HG02642 (cell line): Measurements from ENCODE around the gene ERN2.
A peak's percentile ranks its signal among the peaks of the same experiment; 100 is the strongest.

Experiments used
- ATAC-seq: cut with Tn5 transposase; IDR thresholded peaks from one replicate; pipeline ENCODE4 v1.9.1; 2021; ENCODE audit warnings: mild to moderate bottlenecking; ENCODE audit not compliant: unreplicated experiment, poor library complexity

ERN2 gene

DNA sequence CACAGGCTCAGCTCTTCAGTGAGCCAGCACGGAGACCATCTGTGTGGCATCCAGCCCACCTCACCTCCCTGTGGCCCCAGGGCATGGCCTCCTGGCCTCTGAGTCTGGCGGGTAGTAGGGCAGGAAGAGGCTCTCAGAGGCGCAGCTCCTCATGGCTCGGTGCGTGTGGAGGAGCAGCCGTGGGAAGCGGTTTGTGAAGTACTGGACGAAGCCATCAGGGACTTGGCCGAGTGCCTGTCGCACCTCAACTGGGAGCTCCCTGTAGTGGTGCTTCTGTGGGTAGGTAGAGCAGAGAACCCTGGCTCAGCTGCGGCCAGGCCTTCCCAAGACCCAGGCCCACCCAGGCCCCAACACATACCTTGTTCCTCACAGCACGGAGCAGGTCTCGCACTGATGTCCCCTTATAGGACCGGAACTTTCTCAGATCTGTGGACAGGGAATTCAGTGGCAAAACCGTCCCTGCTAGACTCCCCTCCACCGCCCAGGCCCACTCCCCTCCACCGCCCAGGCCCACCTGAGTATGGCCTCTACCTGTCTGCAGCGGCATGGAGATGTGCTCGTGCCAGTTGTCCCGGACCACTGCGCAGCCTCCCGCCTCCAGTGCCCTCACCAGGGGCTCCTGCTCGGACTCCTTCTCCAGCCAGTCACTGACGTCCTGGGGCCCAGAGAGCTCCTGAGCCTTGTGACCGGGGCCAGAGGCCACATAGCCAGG, 22.1 kb downstream of the ERN2 start:
- no peak for ATAC-seq

DNA sequence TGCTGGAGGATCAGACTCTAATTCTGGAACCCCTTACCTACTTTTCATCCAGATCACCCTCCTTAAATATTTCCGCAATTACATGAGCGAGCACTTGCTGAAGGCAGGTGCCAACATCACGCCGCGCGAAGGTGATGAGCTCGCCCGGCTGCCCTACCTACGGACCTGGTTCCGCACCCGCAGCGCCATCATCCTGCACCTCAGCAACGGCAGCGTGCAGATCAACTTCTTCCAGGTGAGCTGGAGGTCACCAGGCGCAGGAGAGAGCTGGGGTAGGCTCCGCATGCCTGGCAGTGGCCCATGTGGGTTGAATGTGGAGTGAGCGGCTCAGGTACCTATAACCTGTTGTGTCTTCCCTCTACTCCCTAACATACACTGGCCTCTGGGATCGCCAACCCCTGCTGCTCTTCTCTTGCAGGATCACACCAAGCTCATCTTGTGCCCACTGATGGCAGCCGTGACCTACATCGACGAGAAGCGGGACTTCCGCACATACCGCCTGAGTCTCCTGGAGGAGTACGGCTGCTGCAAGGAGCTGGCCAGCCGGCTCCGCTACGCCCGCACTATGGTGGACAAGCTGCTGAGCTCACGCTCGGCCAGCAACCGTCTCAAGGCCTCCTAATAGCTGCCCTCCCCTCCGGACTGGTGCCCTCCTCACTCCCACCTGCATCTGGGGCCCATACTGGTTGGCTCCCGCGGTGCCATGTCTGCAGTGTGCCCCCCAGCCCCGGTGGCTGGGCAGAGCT, 23.4 kb downstream of the ERN2 start:
- ATAC-seq, result no peak

DNA sequence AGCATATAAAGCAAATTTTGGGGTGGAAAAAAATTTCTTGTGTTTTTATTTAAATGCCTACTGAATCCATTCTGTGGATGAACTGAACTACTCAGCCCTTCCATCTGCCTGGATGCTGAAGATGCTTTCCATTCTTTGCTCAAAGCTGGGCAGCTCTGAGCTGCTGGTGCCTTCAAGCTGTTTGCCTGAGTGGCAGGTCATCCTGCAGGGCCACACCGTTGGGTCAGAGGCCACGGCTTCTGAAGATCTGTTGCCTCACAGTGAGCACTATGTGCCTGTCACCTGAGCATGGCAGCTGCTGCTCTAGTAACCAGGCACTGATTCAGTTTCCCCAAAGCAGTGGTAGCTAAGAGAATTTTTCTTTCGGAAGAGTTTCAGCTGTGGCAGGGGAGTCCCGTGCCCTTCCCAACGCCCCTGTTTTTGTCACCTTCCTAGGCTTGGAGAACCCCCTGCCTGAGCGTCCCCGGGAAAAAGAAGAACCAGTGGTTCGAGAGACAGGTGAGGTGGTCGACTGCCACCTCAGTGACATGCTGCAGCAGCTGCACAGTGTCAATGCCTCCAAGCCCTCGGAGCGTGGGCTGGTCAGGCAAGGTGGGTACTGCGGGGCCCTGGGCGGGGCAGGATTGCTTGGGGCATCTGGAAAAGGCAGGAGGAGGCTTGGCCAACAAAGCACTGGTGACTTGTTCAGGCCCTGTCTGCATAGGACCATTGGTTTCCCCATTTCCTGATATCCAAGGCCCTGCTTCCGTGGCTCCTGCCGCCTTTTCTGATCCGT, 25.8 kb downstream of the ERN2 start:
- ATAC-seq, result no peak

DNA sequence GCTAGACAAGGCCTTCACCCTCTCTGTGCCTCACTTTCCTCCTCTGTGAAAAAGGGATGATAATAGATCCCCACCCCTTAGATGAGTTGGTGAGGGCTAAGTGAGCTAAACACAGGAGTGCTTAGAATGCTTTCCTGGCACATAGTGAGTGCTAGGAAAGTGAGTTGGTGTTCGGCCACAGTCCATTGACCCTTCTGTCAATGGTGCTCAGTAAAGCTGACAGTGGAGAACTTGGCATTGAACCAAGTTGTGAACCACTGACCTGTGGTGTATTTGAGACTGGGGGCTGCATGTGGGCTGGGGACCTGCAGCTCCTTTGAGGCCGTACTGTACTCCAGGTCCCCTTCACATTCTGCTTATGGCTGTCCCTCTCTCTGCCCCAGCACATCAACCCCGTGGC, 29.5 kb downstream of the ERN2 start:
- ATAC-seq, result no peak

DNA sequence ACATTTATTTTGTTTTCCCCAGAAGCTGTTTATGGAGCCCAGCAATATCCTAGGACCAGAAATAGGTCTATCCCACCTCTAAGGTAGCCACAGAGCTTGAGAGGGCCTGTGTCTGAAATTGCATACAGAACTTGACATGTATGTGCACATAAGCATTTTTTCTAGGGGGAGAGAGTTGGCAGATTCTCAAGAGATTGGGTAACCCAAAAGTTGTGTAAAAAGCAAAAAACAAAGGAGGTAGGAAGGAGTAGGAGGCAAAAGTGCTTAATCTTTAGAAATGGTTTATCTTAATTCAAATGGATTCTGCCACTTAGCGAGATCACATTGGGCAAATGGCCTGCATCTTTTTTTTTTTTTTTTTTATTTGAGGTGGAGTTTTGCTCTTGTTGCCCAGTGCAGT, 30.8 kb downstream of the ERN2 start:
- no peak for ATAC-seq

DNA sequence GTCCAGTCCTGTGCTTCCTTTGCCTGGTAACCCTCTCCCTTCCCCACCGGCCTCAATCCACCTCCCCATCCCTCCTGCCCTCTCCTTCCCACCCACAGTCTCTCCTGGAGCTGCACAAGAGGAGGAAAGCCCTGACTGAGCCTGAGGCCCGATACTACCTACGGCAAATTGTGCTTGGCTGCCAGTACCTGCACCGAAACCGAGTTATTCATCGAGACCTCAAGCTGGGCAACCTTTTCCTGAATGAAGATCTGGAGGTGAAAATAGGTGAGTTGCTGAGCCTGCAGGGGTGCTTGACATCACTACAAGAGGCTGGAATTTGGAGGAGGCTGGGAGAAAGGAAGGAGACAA, 33.1 kb downstream of the ERN2 start:
- no peak for ATAC-seq

DNA sequence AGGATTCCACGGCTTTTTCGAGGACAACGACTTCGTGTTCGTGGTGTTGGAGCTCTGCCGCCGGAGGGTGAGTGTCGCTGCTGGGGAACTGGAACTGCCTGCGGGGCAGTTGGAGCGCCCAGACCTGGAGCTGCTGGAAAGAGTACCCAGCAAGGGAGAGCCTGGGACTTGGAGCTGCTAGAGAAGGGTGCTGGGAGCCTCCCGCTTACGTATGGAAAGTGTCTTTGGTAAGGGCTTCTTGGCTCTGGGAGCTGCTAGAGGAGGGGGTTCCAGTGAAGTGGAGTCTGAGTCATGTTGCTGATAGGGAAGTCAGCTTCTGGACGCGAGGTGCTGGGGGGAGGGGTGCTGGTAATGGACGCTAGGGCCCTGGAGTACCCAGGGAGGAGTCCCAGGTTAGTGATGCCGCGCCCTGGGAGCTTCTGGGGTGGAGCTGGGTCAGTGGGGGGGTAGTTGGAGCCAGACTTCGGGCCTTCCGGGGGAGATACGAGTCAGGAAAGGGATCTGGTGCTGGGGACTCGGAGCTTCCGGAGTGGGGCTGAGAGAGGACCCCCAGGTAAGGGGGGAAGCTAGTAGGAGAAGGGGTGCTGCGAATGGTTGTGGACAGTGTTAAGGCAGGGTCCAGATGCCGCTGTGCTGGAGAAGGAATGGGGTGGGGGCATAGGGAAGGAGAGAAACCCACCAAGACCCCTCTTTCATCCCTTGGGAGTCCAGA, 33.6 kb downstream of the ERN2 start:
- peak; percentile 10 for ATAC-seq

DNA sequence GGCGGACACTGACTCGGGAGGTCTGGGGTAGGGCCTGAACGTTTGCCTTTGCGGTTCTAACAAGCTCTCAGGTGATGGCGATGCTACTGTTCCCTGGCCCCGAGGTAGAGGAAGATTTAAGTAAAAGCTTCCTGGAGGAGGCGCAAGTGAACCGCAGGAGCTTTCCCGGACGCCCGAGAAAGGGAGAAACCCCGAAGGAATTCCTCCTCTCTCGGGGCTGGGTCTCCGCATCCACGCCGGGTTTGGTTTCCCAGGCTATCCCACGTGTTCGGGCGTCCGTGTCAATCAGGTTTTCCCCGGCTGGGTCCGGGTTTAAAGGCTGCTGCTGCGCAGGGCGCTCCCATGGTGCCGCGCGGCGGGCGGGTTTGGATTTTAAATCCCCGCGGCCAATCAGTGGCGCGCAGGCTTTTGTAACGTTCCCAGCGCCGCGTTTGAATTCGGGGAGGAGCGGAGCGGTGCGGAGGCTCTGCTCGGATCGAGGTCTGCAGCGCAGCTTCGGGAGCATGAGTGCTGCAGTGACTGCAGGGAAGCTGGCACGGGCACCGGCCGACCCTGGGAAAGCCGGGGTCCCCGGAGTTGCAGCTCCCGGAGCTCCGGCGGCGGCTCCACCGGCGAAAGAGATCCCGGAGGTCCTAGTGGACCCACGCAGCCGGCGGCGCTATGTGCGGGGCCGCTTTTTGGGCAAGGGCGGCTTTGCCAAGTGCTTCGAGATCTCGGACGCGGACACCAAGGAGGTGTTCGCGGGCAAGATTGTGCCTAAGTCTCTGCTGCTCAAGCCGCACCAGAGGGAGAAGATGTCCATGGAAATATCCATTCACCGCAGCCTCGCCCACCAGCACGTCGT, 34.4 kb downstream of the ERN2 start, which contains the start of gene PLK1:
TSS of gene PLK1 (plus strand) at position 460 of the 844 bp plus-strand sequence. CDS start at position 504, 44 bp downstream.
- peak; percentile 88 for ATAC-seq

DNA sequence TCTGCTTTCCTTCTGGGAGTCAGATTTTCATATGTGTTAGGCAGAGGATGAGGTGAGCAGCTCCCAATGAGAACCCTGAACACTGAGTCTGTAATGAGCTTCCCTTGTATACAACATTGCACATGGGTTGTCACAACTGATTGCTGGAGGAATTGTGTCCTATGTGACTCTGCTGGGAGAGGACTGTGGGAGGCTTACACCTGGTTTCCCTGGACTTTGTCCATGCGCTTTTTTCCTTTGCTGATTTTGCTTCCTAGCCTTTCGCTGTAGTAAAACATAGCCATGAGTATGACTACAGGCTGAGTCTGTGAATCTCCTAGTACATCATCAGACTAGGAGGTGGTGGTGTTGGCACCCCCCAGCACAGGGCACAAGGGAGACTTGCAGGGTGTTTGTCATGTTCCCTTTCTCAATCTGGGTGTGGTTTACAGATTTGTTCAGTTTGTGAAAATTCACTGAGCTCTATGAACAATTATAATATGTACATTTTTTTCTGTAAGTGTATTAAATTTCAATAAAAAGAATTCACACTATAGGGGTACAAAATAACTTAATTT, 36.0 kb downstream of the ERN2 start:
- ATAC-seq, result no peak

DNA sequence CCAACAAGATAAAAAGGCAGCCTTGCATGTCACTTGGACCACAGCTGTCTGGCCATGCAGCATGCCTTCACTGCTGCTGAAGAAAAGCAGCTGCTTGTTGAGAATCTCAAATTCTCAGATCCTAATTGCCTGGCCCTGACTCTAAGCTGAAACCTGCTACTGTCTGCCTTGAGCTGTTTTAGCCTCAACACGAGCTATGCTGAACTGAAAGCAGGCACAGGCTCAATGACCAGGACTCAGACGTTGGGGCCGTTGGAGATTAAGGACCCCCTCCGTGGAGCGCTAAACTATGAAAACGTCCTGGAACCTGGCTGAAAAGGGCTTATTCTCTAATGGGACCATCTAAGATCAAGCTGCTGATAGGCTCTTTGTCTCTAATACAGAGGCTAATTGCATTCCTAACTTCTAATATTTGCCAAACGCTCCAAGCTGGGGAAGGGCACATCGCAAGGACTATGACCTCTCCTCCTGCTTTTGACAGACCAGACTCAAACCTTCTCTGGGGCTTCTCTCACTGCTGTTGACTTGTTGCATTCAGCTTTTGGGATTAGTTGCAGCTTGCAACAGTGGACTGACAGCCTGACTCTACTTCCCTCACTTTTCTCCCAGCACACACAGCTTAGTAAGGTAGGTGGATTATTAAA, 38.9 kb downstream of the ERN2 start:
- ATAC-seq, result no peak

DNA sequence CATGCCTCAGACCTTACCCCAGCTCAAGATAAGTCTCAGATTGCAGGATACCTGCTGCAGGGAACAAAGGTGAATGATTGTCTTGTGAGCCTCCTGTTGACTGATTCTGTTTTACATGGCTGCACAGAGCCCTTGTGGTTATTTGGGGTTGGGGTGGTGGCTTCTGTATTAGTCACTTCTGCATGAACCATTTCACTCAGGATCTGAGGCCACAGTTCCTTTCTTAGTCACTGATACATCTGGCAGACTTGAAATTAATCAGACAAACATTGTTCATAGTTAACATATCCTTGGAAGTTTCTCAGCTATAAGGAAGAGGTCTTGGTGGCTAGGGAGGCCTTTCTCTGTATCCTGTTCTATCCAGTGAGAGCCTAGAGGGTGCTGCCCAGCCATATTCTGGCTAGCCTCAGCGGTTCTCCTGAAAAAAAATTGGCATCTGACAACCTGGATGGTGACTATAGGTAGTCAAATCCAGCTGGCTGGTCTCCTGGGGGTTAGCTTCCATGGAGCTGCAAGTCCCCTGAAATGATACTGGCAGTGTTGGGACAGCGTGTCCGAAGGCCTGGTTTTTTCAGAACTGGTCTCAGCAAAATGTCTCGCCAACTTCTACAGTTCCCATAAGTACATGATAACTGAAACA, 42.8 kb downstream of the ERN2 start:
- ATAC-seq, result peak; percentile 93

DNA sequence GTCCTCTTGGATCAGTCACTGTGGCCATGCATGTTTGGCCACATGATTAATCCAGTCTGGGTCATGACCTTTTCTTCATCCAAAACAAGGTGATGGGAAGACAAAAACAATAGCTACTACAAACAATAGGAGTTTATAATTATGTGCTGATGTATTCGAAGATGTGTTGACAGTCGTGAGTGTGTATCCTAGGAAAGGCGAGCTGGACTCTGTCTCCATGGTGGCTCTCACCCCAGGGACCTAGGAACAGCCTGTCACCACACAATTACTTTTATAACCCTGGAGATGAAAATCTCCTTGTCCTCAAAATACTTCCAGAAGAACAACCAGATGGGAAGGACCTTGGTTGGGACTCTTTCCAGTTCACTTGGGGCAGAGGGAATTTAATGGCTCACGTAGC, 44.1 kb downstream of the ERN2 start:
- no peak for ATAC-seq

DNA sequence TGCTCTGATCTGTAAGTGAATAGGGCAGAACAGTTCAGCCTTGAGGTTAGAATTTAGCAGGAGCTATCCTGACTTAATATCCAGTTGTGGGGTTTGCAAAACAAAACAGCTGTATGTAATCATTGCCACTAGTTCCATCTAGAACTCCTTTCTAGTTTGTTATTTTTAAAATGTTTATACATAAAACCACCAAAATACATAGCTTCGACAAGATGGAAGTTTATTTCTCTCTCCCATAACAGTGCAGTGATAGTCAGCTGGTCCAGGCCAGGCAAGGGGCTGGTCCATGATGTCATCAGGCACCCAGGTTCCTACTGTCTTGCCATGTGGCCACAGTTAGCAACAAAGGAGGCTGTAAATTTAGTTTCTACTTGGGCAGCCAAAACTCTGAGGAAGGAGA, 44.8 kb downstream of the ERN2 start:
- no peak for ATAC-seq

DNA sequence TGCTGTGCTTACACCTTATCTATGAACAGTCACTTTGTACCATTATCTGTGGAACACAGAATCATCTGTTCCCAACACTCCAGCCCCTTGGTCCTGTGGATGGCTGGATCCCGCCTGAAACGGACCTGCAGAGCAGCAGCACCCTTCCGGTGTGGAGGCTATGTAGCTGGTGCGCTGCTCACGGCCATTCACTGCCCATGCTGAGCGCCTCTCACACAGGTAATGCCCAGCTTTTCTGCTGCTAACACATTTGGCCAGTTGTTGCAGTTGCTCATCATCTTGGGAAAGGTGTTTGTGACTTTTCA, 45.7 kb downstream of the ERN2 start:
- no peak for ATAC-seq

DNA sequence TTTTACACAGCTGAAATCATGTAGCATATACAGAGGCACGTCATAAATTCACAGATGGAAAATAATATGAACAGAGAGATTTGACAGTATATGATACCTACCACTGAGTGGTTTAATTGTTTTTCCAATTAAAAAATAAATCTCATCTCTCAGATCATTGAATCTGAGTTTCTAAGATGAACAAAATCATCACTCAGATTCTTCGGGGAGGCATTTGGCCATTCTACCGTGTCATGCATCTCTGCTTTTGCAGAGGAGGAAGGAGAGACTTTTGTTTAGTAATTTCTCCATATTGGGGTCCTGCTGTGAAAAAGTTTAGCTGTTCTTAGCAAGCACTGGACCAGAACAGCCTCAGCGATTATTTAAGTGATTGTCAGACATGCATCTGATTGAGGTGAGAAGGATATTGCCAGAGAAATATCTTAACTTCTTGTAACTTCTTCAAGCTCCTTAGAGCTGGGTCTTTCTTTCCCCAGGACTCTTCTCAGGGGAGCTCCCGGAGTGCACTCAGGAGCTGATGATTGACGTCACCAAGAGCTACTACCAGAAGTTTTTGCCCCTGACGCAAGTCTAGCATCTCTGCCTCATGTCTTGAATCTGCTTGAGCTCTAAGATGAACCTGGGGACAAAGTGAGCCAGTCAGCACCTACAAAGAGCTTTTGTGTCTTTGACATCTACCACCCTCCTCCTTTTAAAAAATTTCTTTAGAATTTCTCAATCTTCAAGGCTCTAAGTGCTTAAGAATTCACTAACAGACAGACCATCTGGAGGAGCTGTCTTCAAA, 46.3 kb downstream of the ERN2 start:
- no peak for ATAC-seq

DNA sequence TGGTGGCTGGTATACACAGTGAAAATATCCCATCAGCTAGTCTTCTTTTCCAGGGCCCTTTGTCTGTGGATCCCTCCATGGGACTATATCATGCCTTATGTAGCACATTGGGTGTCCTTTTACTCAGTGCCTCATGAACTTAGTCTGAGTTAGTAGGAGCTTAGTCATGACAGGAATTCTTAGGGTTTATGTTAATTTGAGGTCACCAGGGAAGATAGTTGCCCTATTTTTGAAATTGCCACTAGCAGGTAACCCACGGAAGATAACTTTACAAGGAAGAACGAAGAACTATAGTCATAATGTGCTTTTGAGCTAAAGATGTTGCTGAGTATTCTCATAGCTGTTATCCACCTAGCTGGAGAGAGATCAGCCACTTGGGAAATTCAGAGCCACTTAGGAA, 49.1 kb downstream of the ERN2 start:
- ATAC-seq, result no peak

DNA sequence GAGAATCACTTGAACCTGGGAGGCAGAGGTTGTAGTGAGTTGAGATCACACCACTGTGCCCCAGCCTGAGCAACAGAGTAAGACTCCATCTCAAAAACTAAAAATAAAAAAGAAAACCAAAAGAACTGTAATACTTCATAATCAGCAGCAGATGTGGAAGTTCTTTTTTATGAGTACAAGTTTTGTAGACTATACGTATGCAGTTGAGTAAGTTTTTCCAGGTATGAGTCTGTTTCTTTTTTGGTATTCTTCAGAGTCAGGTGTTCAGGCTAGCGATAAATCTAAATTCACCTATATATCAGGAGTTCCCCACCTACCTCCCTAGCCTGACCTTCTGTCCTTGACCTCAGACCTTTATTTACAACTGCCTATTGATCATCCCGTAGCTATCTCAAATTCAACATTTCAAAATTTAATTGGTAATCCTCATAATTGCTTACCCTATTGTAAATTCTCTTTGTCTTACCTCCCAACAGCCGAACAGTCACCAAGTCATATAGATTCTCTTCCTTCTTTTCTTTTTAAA, 61.0 kb downstream of the ERN2 start:
- no peak for ATAC-seq
